A673 (cell line): Measurements from ENCODE around the gene ZNF385B.

Experiments used
- EZH2 ChIP-seq: fragments of 200-600 bp; sonication (generic); IDR thresholded peaks from 2 replicates; pipeline ENCODE4 v1.6.1; 2017; ENCODE audit warnings: borderline replicate concordance, low read depth, mild to moderate bottlenecking, mixed read lengths, antibody characterized with exemption, low read length; ENCODE audit not compliant: poor library complexity, severe bottlenecking
- TF ChIP-seq, protein P1 (sequence below): fragments of 300-800, 200-600 bp; sonication (generic); conservative IDR thresholded peaks from 2 replicates; pipeline ENCODE4 v1.5.1; 2017; ENCODE audit warnings: low read depth, mild to moderate bottlenecking, antibody characterized with exemption, low read length, moderate library complexity, mixed read lengths

DNA sequence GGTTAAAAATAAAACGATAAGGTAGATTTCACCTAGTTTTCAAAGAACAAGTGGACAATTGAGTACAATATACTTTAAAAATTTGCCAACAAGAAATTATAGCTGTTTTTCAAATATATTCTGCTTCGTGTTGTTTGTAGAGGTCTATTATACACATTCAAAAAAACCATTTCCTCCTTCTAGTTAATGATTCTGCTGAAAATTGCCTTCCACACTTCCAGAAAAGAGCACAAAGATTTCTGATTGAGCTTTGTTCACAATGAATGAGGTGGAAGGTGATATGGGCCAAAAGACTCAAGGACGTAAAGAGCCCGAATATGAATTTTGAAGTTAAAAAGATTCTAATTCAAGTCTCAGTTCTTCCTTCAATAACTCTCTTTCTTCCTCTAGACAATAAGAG lies 319.8 kb downstream of the ZNF385B start:
- TF ChIP-seq, protein P1, sequence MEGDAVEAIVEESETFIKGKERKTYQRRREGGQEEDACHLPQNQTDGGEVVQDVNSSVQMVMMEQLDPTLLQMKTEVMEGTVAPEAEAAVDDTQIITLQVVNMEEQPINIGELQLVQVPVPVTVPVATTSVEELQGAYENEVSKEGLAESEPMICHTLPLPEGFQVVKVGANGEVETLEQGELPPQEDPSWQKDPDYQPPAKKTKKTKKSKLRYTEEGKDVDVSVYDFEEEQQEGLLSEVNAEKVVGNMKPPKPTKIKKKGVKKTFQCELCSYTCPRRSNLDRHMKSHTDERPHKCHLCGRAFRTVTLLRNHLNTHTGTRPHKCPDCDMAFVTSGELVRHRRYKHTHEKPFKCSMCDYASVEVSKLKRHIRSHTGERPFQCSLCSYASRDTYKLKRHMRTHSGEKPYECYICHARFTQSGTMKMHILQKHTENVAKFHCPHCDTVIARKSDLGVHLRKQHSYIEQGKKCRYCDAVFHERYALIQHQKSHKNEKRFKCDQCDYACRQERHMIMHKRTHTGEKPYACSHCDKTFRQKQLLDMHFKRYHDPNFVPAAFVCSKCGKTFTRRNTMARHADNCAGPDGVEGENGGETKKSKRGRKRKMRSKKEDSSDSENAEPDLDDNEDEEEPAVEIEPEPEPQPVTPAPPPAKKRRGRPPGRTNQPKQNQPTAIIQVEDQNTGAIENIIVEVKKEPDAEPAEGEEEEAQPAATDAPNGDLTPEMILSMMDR, result no peak
- no peak for TF ChIP-seq EZH2
